NT2/D1 (cell line): ENCODE data around the gene LHFPL6.

Source experiments
- DNase-seq: peaks from one replicate; pipeline ENCODE4 v3.0.0-alpha.2; 2011; ENCODE audit warnings: low read depth, low spot score
- H3K27me3 ChIP-seq: 2 replicates; pipeline ENCODE4 v1.6.0; 2011; ENCODE audit warnings: mild to moderate bottlenecking; ENCODE audit not compliant: insufficient read length, insufficient read depth
- H3K36me3 ChIP-seq: 2 replicates; pipeline ENCODE4 v1.6.1; 2011; ENCODE audit warnings: mild to moderate bottlenecking, low read length, mixed read lengths; ENCODE audit not compliant: insufficient read depth, insufficient read length
- H3K4me1 ChIP-seq: 2 replicates; pipeline ENCODE4 v1.5.1; 2011; ENCODE audit not compliant: insufficient read depth, insufficient read length
- H3K4me3 ChIP-seq: 2 replicates; pipeline ENCODE4 v1.5.1; 2011; ENCODE audit warnings: low read depth; ENCODE audit not compliant: insufficient read length
- H3K9ac ChIP-seq: 2 replicates; pipeline ENCODE4 v1.6.0; 2011; ENCODE audit warnings: low read depth; ENCODE audit not compliant: insufficient read length
- H3K9me3 ChIP-seq: 2 replicates; pipeline ENCODE4 v1.5.1; 2011; ENCODE audit warnings: mild to moderate bottlenecking, low read length; ENCODE audit not compliant: insufficient read depth
- SUZ12 ChIP-seq: IDR thresholded peaks from 2 replicates; pipeline ENCODE4 v1.6.1; 2011; ENCODE audit not compliant: insufficient read length, insufficient read depth; ENCODE audit errors: extremely low read depth
- YY1 ChIP-seq: IDR thresholded peaks from 2 replicates; pipeline ENCODE4 v1.6.1; 2011; ENCODE audit not compliant: insufficient read length, insufficient read depth
- ZNF274 ChIP-seq: IDR thresholded peaks from 2 replicates; pipeline ENCODE4 v1.6.1; 2011; ENCODE audit warnings: mild to moderate bottlenecking, low read depth, low read length

LHFPL6 gene

GRCh38 chr13:39422845-39423565 is 180.0 kb downstream of the LHFPL6 start:
- no peaks in the 10 kb centered on the region for H3K4me1 ChIP-seq
- DNase-seq, result no peak

GRCh38 chr13:39419876-39420275 is 183.1 kb downstream of the LHFPL6 start:
- Histone ChIP-seq H3K4me3 (no peak overlapping the region), H3K27me3 (no peaks in the 10 kb centered on the region), H3K36me3 (no peaks in the 10 kb centered on the region), H3K4me1 (no peaks in the 10 kb centered on the region), H3K9me3 (no peaks in the 10 kb centered on the region), H3K9ac (no peak overlapping the region)
- DNase-seq, result no peak
- TF ChIP-seq YY1 (no peak), SUZ12 (no peak), ZNF274 (no peak)

More at GRCh38 chr13:39422845-39423565, 180.0 kb downstream of the LHFPL6 start:
- H3K27me3 ChIP-seq, result no peaks in the 10 kb centered on the region
- no peak overlapping the region for H3K4me3 ChIP-seq
- H3K9ac ChIP-seq, result no peak overlapping the region
- H3K9me3 ChIP-seq, result peaks cover 5% of the 10 kb centered on the region; the same call in 1 of the 2 replicates
- no peaks in the 10 kb centered on the region for H3K36me3 ChIP-seq
- no peak for TF ChIP-seq ZNF274
- no peak for TF ChIP-seq YY1
- TF ChIP-seq SUZ12, result no peak

- no peaks in the 10 kb centered on the region for H3K4me1 ChIP-seq
- H3K9me3 ChIP-seq, result no peaks in the 10 kb centered on the region
- no peak for TF ChIP-seq SUZ12
- no peak for TF ChIP-seq ZNF274
- TF ChIP-seq YY1, result no peak
- H3K36me3 ChIP-seq, result no peaks in the 10 kb centered on the region
- H3K9ac ChIP-seq, result no peak overlapping the region
- DNase-seq, result no peak
- H3K27me3 ChIP-seq, result no peaks in the 10 kb centered on the region
- H3K4me3 ChIP-seq, result no peak overlapping the region
Measured at GRCh38 chr13:39419068-39419467, 183.9 kb downstream of the LHFPL6 start.

GRCh38 chr13:39418424-39418823 is 184.6 kb downstream of the LHFPL6 start:
- Histone ChIP-seq H3K4me3 (no peak overlapping the region), H3K9me3 (no peaks in the 10 kb centered on the region), H3K9ac (no peak overlapping the region), H3K4me1 (no peaks in the 10 kb centered on the region), H3K36me3 (no peaks in the 10 kb centered on the region), H3K27me3 (no peaks in the 10 kb centered on the region)
- no peak for DNase-seq
- TF ChIP-seq SUZ12 (no peak), YY1 (no peak), ZNF274 (no peak)

GRCh38 chr13:39417643-39418042 is 185.3 kb downstream of the LHFPL6 start:
- no peaks in the 10 kb centered on the region for H3K27me3 ChIP-seq
- no peak for DNase-seq
- H3K9me3 ChIP-seq, result no peaks in the 10 kb centered on the region
- no peaks in the 10 kb centered on the region for H3K36me3 ChIP-seq
- no peak overlapping the region for H3K9ac ChIP-seq
- no peaks in the 10 kb centered on the region for H3K4me1 ChIP-seq
- TF ChIP-seq SUZ12 (no peak), YY1 (no peak), ZNF274 (no peak)
- no peak overlapping the region for H3K4me3 ChIP-seq

- no peaks in the 10 kb centered on the region for H3K4me1 ChIP-seq
- no peaks in the 10 kb centered on the region for H3K27me3 ChIP-seq
- H3K9ac ChIP-seq, result no peak overlapping the region
- DNase-seq, result no peak
- H3K36me3 ChIP-seq, result no peaks in the 10 kb centered on the region
- no peaks in the 10 kb centered on the region for H3K9me3 ChIP-seq
- no peak for TF ChIP-seq ZNF274
- TF ChIP-seq YY1, result no peak
- TF ChIP-seq SUZ12, result no peak
- no peak overlapping the region for H3K4me3 ChIP-seq
Measured at GRCh38 chr13:39417131-39417530, 185.9 kb downstream of the LHFPL6 start.

GRCh38 chr13:39415008-39415802 is 187.8 kb downstream of the LHFPL6 start:
- no peaks in the 10 kb centered on the region for H3K9me3 ChIP-seq
- TF ChIP-seq YY1 (no peak), SUZ12 (no peak), ZNF274 (no peak)
- H3K4me1 ChIP-seq, result no peaks in the 10 kb centered on the region
- no peak overlapping the region for H3K4me3 ChIP-seq
- H3K36me3 ChIP-seq, result no peaks in the 10 kb centered on the region
- no peak for DNase-seq
- no peaks in the 10 kb centered on the region for H3K27me3 ChIP-seq
- no peak overlapping the region for H3K9ac ChIP-seq
